Measurements from ENCODE around the gene VSTM4. TPM values are rescaled to one million over a fixed set of nuclear protein-coding genes. Genes with fewer than 3 reads are reported as not detected.

The VSTM4 gene
- total RNA-seq, 1 experiment from 2014 or later: 0.07 TPM

- no peaks in the 10 kb centered on the region for H3K79me2 ChIP-seq (ENCODE audit: insufficient read depth, low read length)
- H3K27me3 ChIP-seq (ENCODE audit: insufficient read depth, low read length): peaks cover 33% of the 10 kb centered on the region
- no peak overlapping the region for H2AFZ ChIP-seq (ENCODE audit: low read depth, low read length, poor library complexity, severe bottlenecking)
- 0 out of 2 replicates have a peak, but pooled peaks have one; percentile 20 for ATAC-seq
- no TSS peak for BruUV-seq (replicated peaks)
- H4K20me1 ChIP-seq (ENCODE audit: insufficient read depth): no peaks in the 10 kb centered on the region
- H3K4me2 ChIP-seq (ENCODE audit: low read length): peak overlapping the region; percentile 27; the same call in 1 of the 2 replicates
- ChIA-PET POLR2A (no interaction called here), RAD21 (ENCODE audit: low non-redundant PET in 1 of 2, low total read pairs in 2 of 2, uncharacterized antibody in 2 of 2, unreplicated experiment in 2 of 2) (no interaction called here), CTCF (no interaction called here)
- peaks cover 0 to 10% of the 10 kb centered on the region in 2 experiments; a peak in 1 of 4 replicates for H3K4me1 ChIP-seq (ENCODE audit: control insufficient read depth in 1 of 2, insufficient read depth in 2 of 2, low read length in 2 of 2)
- H3K36me3 ChIP-seq (ENCODE audit: control insufficient read depth in 1 of 2, insufficient read depth in 2 of 2, low read length in 2 of 2): no peaks in the 10 kb centered on the region
- no peaks in the 10 kb centered on the region for H3K9me3 ChIP-seq (ENCODE audit: control insufficient read depth in 1 of 2, insufficient read depth in 1 of 2, low read depth in 1 of 2, low read length in 2 of 2)
- H3K4me3 ChIP-seq (replicated peaks in 1 of 2; ENCODE audit: low read depth in 1 of 2, low read length in 2 of 2): no peak overlapping the region
- no peaks in the 10 kb centered on the region for H3K9me2 ChIP-seq (ENCODE audit: insufficient read depth)
- no peak overlapping the region for H3K27ac ChIP-seq (ENCODE audit: low read depth, low read length)
- intact Hi-C loops (cut with micrococcal nuclease): no loop called here
- H3K9ac ChIP-seq (ENCODE audit: low read length): no peak overlapping the region
- DNase-seq (ENCODE audit: low read depth, low spot score): no peak
- no peak for TF ChIP-seq MAX (IDR thresholded peaks at IDR 0.05)
- TF ChIP-seq ATF3 (IDR thresholded peaks at IDR 0.05): no peak
- TF ChIP-seq TCF7L2 (IDR thresholded peaks at IDR 0.05; ENCODE audit: borderline replicate concordance, extremely low read depth, insufficient read depth, insufficient read length): no peak
These were observed 23.9 kb upstream of the VSTM4 start for GRCh38 chr10:49139028-49139845.

DNA sequence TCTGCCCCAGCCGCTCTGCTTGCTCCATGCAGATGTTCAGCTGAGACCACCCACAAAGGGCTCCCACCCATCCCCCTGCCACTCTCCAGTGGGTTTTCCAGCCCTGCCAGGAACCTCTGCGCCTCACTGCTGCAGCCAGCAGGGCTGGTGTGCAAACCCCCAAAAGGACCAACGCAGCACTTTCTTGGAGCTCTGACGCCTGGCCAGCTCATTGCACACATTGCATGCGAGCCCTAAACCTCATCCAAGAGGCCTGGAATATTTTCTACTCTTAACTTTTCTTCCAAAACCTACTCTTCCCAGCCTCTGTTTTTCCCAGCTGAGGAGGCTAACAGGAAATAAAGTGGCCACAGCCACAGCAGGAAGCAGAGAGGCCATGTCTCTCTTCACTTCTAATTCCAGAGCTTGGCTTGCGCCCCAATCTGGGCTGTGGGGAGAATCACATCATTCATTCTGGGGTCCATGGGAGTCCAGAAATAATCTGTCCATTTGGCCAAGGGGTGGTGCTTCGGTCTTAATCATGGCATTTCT is 23.1 kb upstream of the VSTM4 start:
- no TSS peak for BruUV-seq (replicated peaks)
- RAD21 ChIA-PET (ENCODE audit: low non-redundant PET in 1 of 2, low total read pairs in 2 of 2, uncharacterized antibody in 2 of 2, unreplicated experiment in 2 of 2): no interaction called here
- no peaks in the 10 kb centered on the region for H3K9me3 ChIP-seq (ENCODE audit: control insufficient read depth in 1 of 2, insufficient read depth in 1 of 2, low read depth in 1 of 2, low read length in 2 of 2)
- H3K4me1 ChIP-seq (ENCODE audit: control insufficient read depth in 1 of 2, insufficient read depth in 2 of 2, low read length in 2 of 2): peaks cover 0 to 10% of the 10 kb centered on the region in 2 experiments; a peak in 1 of 4 replicates
- DNase-seq (ENCODE audit: low read depth, low spot score): no peak
- peaks cover 37% of the 10 kb centered on the region for H3K27me3 ChIP-seq (ENCODE audit: insufficient read depth, low read length)
- CTCF ChIA-PET: no interaction called here
- POLR2A ChIA-PET: no interaction called here
- intact Hi-C loops (cut with micrococcal nuclease): no loop called here
- no peaks in the 10 kb centered on the region for H3K79me2 ChIP-seq (ENCODE audit: insufficient read depth, low read length)
- no peak overlapping the region for H3K27ac ChIP-seq (ENCODE audit: low read depth, low read length)
- TF ChIP-seq ZFX (IDR thresholded peaks at IDR 0.05): no peak
- no peak for TF ChIP-seq REST (IDR thresholded peaks at IDR 0.05; ENCODE audit: low read depth)
- no peak for TF ChIP-seq SIN3A (IDR thresholded peaks at IDR 0.05; ENCODE audit: low read depth)
- no peak for TF ChIP-seq FOSL1 (IDR thresholded peaks at IDR 0.05; ENCODE audit: low read depth)
- no peak for TF ChIP-seq ZNF274 (IDR thresholded peaks at IDR 0.05; ENCODE audit: low read depth, low read length)
- TF ChIP-seq ELF1 (IDR thresholded peaks at IDR 0.05; ENCODE audit: borderline replicate concordance, low read depth): no peak
- no peaks in the 10 kb centered on the region for H4K20me1 ChIP-seq (ENCODE audit: insufficient read depth)
- no peaks in the 10 kb centered on the region for H3K9me2 ChIP-seq (ENCODE audit: insufficient read depth)
- no peak for ATAC-seq
- H2AFZ ChIP-seq (ENCODE audit: low read depth, low read length, poor library complexity, severe bottlenecking): no peak overlapping the region
- H3K36me3 ChIP-seq (ENCODE audit: control insufficient read depth in 1 of 2, insufficient read depth in 2 of 2, low read length in 2 of 2): no peaks in the 10 kb centered on the region
- H3K4me3 ChIP-seq (replicated peaks in 1 of 2; ENCODE audit: low read depth in 1 of 2, low read length in 2 of 2): no peak overlapping the region
- H3K4me2 ChIP-seq (ENCODE audit: low read length): no peak overlapping the region
- H3K9ac ChIP-seq (ENCODE audit: low read length): no peak overlapping the region
